HCT116 (cell line): ENCODE data around the gene SLC22A2. TPM values are rescaled to one million over a fixed set of nuclear protein-coding genes. Genes with fewer than 3 reads are reported as not detected.

Experiments
- ATAC-seq: fragments of 200-7000 bp; cut with Tn5 transposase; 2 replicates; pipeline ENCODE4 v1.9.1; 2020; ENCODE audit warnings: mild to moderate bottlenecking, moderate library complexity
- BruUV-seq: library from RNA; stranded (reverse); fragments of 400-500 nt; replicated peaks from 2 replicates; lab custom pipeline; 2021; lab: Mats Ljungman, UMichigan
- CTCF ChIA-PET: fragments of 300-600 bp; sonication (Branson Sonifier 250); formaldehyde crosslinking; loops from one replicate; lab custom pipeline; 2021; ENCODE audit warnings: antibody characterized with exemption; lab: Charles Lee
- POLR2A ChIA-PET: fragments of 300-600, 350-600 bp; sonication (Branson Sonifier 250); formaldehyde crosslinking; loops from one replicate; lab custom pipeline; 2021; ENCODE audit warnings: antibody characterized with exemption; lab: Charles Lee
- RAD21 ChIA-PET, 2 experiments: fragments of 300-600 bp; sonication (Branson Sonifier 250); formaldehyde crosslinking; loops; one replicate each; lab custom pipeline; 2023; ENCODE audit warnings: low total read pairs in 2 of 2; ENCODE audit not compliant: uncharacterized antibody in 2 of 2, unreplicated experiment in 2 of 2, low non-redundant PET in 1 of 2; lab: Charles Lee
- DNase-seq: peaks from one replicate; pipeline ENCODE4 v3.0.0-alpha.2; 2010; ENCODE audit warnings: low read depth, low spot score
- H2AFZ ChIP-seq: fragments of 200-600 bp; shearing (Covaris generic), sonication (generic); 2 replicates; pipeline ENCODE4 v1.6.1; 2017; ENCODE audit warnings: low read depth, mixed run types, mixed read lengths, antibody characterized with exemption, low read length; ENCODE audit not compliant: poor library complexity, severe bottlenecking
- H3K27ac ChIP-seq: 2 replicates; pipeline ENCODE4 v1.5.1; 2012; ENCODE audit warnings: low read depth, low read length
- H3K27me3 ChIP-seq: fragments of 200-600 bp; sonication (generic); 2 replicates; pipeline ENCODE4 v1.6.1; 2016; ENCODE audit warnings: mixed run types, low read length, mixed read lengths; ENCODE audit not compliant: insufficient read depth
- H3K36me3 ChIP-seq, 2 experiments: fragments of 200-500 bp in 1 of 2; fragments of 200-600 bp in 1 of 2; sonication (Bioruptor generic) in 1 of 2; sonication (generic) in 1 of 2; 2 replicates each; pipeline versions ENCODE4 v1.5.1 to v1.6.1; 2014 to 2016; ENCODE audit warnings: low read length in 2 of 2, inconsistent platforms in 1 of 2, mixed read lengths in 1 of 2, mixed run types in 1 of 2; ENCODE audit not compliant: insufficient read depth in 2 of 2, control insufficient read depth in 1 of 2
- H3K4me1 ChIP-seq, 2 experiments: fragments of 200-600 bp in 1 of 2; sonication (generic) in 1 of 2; 2 replicates each; pipeline versions ENCODE4 v1.5.1 to v1.6.1; 2012 to 2017; ENCODE audit warnings: low read length in 2 of 2, inconsistent platforms in 1 of 2, mild to moderate bottlenecking in 1 of 2, mixed read lengths in 1 of 2, mixed run types in 1 of 2, moderate library complexity in 1 of 2; ENCODE audit not compliant: insufficient read depth in 2 of 2, control insufficient read depth in 1 of 2
- H3K4me2 ChIP-seq: fragments of 200-600 bp; sonication (generic); 2 replicates; pipeline ENCODE4 v1.6.1; 2017; ENCODE audit warnings: mixed run types, low read length, mixed read lengths
- H3K4me3 ChIP-seq, 2 experiments: fragments of 200-600 bp in 1 of 2; sonication (generic) in 1 of 2; replicated peaks in 1 of 2; 2 replicates each; pipeline ENCODE4 v1.5.1; 2011 to 2016; ENCODE audit warnings: low read length in 2 of 2, control low read depth in 1 of 2, low read depth in 1 of 2, mild to moderate bottlenecking in 1 of 2, mixed read lengths in 1 of 2, mixed run types in 1 of 2
- H3K79me2 ChIP-seq: fragments of 200-600 bp; sonication (generic); 2 replicates; pipeline ENCODE4 v1.6.1; 2017; ENCODE audit warnings: mild to moderate bottlenecking, mixed run types, low read length, moderate library complexity, mixed read lengths; ENCODE audit not compliant: insufficient read depth
- H3K9ac ChIP-seq: fragments of 200-600 bp; sonication (generic); 2 replicates; pipeline ENCODE4 v1.6.1; 2016; ENCODE audit warnings: low read length, mixed read lengths
- H3K9me2 ChIP-seq: fragments of 200-600 bp; sonication (generic), shearing (Covaris generic); 2 replicates; pipeline ENCODE4 v1.6.1; 2017; ENCODE audit warnings: mixed run types, mild to moderate bottlenecking, moderate library complexity; ENCODE audit not compliant: insufficient read depth
- H3K9me3 ChIP-seq, 2 experiments: fragments of 200-500 bp in 1 of 2; fragments of 200-600 bp in 1 of 2; sonication (Bioruptor generic) in 1 of 2; sonication (generic) in 1 of 2; 2 replicates each; pipeline ENCODE4 v1.6.1; 2014 to 2017; ENCODE audit warnings: low read length in 2 of 2, mixed read lengths in 2 of 2, inconsistent platforms in 1 of 2, low read depth in 1 of 2, mild to moderate bottlenecking in 1 of 2, mixed run types in 1 of 2, moderate library complexity in 1 of 2; ENCODE audit not compliant: control insufficient read depth in 1 of 2, insufficient read depth in 1 of 2
- H4K20me1 ChIP-seq: fragments of 200-600 bp; sonication (generic), shearing (Covaris generic); 2 replicates; pipeline ENCODE4 v1.6.1; 2017; ENCODE audit warnings: mixed run types, mild to moderate bottlenecking, moderate library complexity; ENCODE audit not compliant: insufficient read depth
- CBX3 ChIP-seq: IDR thresholded peaks from 2 replicates; pipeline ENCODE4 v1.6.1; 2012; ENCODE audit warnings: low read depth
- EGR1 ChIP-seq: IDR thresholded peaks from 2 replicates; pipeline ENCODE4 v1.6.1; 2012; ENCODE audit warnings: low read depth
- ELF1 ChIP-seq: IDR thresholded peaks from 2 replicates; pipeline ENCODE4 v1.6.1; 2012; ENCODE audit warnings: low read depth, borderline replicate concordance
- EZH2 ChIP-seq: fragments of 200-600 bp; sonication (generic); IDR thresholded peaks from 2 replicates; pipeline ENCODE4 v1.6.1; 2017; ENCODE audit warnings: antibody characterized with exemption, mixed run types
- EZH2phosphoT487 ChIP-seq: fragments of 200-600 bp; IDR thresholded peaks from 2 replicates; pipeline ENCODE4 v1.6.1; 2018; ENCODE audit warnings: antibody characterized with exemption, borderline replicate concordance
- JUND ChIP-seq: IDR thresholded peaks from 2 replicates; pipeline ENCODE4 v1.6.1; 2012
- POLR2A ChIP-seq: IDR thresholded peaks from 2 replicates; pipeline ENCODE4 v1.7.0; 2011; ENCODE audit warnings: borderline replicate concordance; ENCODE audit not compliant: insufficient read depth, insufficient read length; ENCODE audit errors: extremely low read depth
- POLR2AphosphoS5 ChIP-seq: IDR thresholded peaks from 2 replicates; pipeline ENCODE4 v1.6.1; 2011; ENCODE audit warnings: mild to moderate bottlenecking, low read depth, low read length, moderate library complexity
- RAD21 ChIP-seq: IDR thresholded peaks from 2 replicates; pipeline ENCODE4 v1.6.1; 2012; ENCODE audit warnings: low read depth, mild to moderate bottlenecking
- SIN3A ChIP-seq: IDR thresholded peaks from 2 replicates; pipeline ENCODE4 v1.6.1; 2012; ENCODE audit warnings: low read depth
- SP1 ChIP-seq: IDR thresholded peaks from 2 replicates; pipeline ENCODE4 v1.6.1; 2012; ENCODE audit warnings: low read depth
- SRF ChIP-seq: IDR thresholded peaks from 2 replicates; pipeline ENCODE4 v1.6.1; 2012; ENCODE audit warnings: low read depth
- ZBTB33 ChIP-seq: IDR thresholded peaks from 2 replicates; pipeline ENCODE4 v1.6.1; 2011; ENCODE audit warnings: mild to moderate bottlenecking, low read length, moderate library complexity; ENCODE audit not compliant: insufficient replicate concordance; ENCODE audit errors: extremely low read depth
- ZFX ChIP-seq: fragments of 450-650 bp; IDR thresholded peaks from 2 replicates; pipeline ENCODE4 v1.6.1; 2017
- intact Hi-C: fragments of 100-400 bp; cut with micrococcal nuclease; formaldehyde crosslinking; loops from 2 replicates; pipeline ENCODE4 v1.10.0; 2022
- total RNA-seq: library from RNA; stranded (reverse); gene quantifications from one replicate; pipeline ENCODE4 v1.2.1, GENCODE V29; 2021; ENCODE audit not compliant: unreplicated experiment
- TF ChIP-seq, protein P1 (sequence below): IDR thresholded peaks from 2 replicates; pipeline ENCODE4 v1.6.1; 2012
- TF ChIP-seq, protein P2 (sequence below): IDR thresholded peaks from 2 replicates; pipeline ENCODE4 v1.6.1; 2012; ENCODE audit warnings: low read depth
- TF ChIP-seq, protein P3 (sequence below): IDR thresholded peaks from 2 replicates; pipeline ENCODE4 v1.6.1; 2012

Gene SLC22A2
- total RNA-seq, 1 experiment from 2014 or later: not detected

DNA sequence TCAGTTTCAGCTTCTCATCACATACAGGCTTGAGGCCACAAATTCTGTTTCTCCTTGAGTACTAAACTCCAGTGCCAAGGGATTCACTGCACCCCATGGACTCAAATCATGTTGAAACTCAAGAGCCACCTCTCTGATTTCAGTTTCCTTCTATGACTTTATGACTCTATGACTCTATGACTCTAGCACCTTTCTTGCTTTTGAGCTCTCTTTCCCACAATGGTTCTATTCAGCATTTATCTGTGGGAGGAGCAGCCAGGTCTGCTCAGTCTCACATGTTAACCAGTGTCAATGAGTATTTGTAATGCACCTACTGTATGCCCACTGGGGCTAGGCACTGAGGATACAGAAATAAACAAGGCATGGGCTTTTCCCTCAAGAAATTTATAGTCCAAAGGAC lies 14.6 kb upstream of the SLC22A2 start:
- Histone ChIP-seq H3K9me3 (no peaks in the 10 kb centered on the region), H3K4me2 (no peak overlapping the region), H3K79me2 (no peaks in the 10 kb centered on the region), H3K27ac (no peak overlapping the region), H3K36me3 (no peaks in the 10 kb centered on the region), H3K27me3 (no peaks in the 10 kb centered on the region), H3K4me3 (no peak overlapping the region)
- BruUV-seq: no TSS peak
- POLR2A ChIA-PET: no interaction called here
- DNase-seq: no peak
- TF ChIP-seq EZH2 (no peak), ZBTB33 (no peak), CBX3 (no peak), EGR1 (no peak), SRF (no peak), ELF1 (no peak), POLR2AphosphoS5 (no peak), SIN3A (no peak), JUND (no peak), POLR2A (no peak), SP1 (no peak), ZFX (no peak), RAD21 (no peak), EZH2phosphoT487 (no peak)
- TF ChIP-seq, protein P1, sequence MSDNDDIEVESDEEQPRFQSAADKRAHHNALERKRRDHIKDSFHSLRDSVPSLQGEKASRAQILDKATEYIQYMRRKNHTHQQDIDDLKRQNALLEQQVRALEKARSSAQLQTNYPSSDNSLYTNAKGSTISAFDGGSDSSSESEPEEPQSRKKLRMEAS: no peak
- TF ChIP-seq, protein P2, sequence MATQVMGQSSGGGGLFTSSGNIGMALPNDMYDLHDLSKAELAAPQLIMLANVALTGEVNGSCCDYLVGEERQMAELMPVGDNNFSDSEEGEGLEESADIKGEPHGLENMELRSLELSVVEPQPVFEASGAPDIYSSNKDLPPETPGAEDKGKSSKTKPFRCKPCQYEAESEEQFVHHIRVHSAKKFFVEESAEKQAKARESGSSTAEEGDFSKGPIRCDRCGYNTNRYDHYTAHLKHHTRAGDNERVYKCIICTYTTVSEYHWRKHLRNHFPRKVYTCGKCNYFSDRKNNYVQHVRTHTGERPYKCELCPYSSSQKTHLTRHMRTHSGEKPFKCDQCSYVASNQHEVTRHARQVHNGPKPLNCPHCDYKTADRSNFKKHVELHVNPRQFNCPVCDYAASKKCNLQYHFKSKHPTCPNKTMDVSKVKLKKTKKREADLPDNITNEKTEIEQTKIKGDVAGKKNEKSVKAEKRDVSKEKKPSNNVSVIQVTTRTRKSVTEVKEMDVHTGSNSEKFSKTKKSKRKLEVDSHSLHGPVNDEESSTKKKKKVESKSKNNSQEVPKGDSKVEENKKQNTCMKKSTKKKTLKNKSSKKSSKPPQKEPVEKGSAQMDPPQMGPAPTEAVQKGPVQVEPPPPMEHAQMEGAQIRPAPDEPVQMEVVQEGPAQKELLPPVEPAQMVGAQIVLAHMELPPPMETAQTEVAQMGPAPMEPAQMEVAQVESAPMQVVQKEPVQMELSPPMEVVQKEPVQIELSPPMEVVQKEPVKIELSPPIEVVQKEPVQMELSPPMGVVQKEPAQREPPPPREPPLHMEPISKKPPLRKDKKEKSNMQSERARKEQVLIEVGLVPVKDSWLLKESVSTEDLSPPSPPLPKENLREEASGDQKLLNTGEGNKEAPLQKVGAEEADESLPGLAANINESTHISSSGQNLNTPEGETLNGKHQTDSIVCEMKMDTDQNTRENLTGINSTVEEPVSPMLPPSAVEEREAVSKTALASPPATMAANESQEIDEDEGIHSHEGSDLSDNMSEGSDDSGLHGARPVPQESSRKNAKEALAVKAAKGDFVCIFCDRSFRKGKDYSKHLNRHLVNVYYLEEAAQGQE: no peak
- TF ChIP-seq, protein P3, sequence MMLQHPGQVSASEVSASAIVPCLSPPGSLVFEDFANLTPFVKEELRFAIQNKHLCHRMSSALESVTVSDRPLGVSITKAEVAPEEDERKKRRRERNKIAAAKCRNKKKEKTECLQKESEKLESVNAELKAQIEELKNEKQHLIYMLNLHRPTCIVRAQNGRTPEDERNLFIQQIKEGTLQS: no peak
- TF ChIP-seq, all 23 proteins: peak for 0
- H2AFZ ChIP-seq: no peak overlapping the region
- no peaks in the 10 kb centered on the region for H4K20me1 ChIP-seq
- no peaks in the 10 kb centered on the region for H3K4me1 ChIP-seq
- ChIA-PET RAD21 (no interaction called here), CTCF (no interaction called here)
- no peak overlapping the region for H3K9ac ChIP-seq
- H3K9me2 ChIP-seq: no peaks in the 10 kb centered on the region
- intact Hi-C loops: no loop called here
- ATAC-seq: no peak
